Hepatocyte (in vitro differentiated cells): Measurements from ENCODE around the gene CERS5. TPM values are rescaled to one million over a fixed set of nuclear protein-coding genes. Genes with fewer than 3 reads are reported as not detected.

Experiments
- DNase-seq: peaks from one replicate; pipeline ENCODE4 v3.0.0-alpha.2; 2016; ENCODE audit warnings: low spot score
- H2AFZ ChIP-seq: fragments of 200-600 bp; sonication (generic); 2 replicates; pipeline ENCODE4 v1.6.0; 2016; ENCODE audit warnings: antibody characterized with exemption, mild to moderate bottlenecking
- H3K27ac ChIP-seq: fragments of 200-600 bp; sonication (generic); 2 replicates; pipeline ENCODE4 v1.5.1; 2016; ENCODE audit warnings: mild to moderate bottlenecking
- H3K27me3 ChIP-seq: fragments of 200-600 bp; sonication (generic); 2 replicates; pipeline ENCODE4 v1.6.1; 2016
- H3K36me3 ChIP-seq: fragments of 200-600 bp; sonication (generic); replicated peaks from 2 replicates; pipeline ENCODE4 v1.5.1; 2016; ENCODE audit warnings: low read depth; ENCODE audit not compliant: insufficient read depth
- H3K4me1 ChIP-seq: fragments of 200-600 bp; sonication (generic); 2 replicates; pipeline ENCODE4 v1.5.1; 2016; ENCODE audit warnings: mild to moderate bottlenecking, moderate library complexity; ENCODE audit not compliant: insufficient read depth
- H3K4me2 ChIP-seq: fragments of 200-600 bp; sonication (generic); 2 replicates; pipeline ENCODE4 v1.6.0; 2016
- H3K4me3 ChIP-seq: fragments of 200-600 bp; sonication (generic); 2 replicates; pipeline ENCODE4 v1.5.1; 2016; ENCODE audit warnings: mild to moderate bottlenecking
- H3K79me2 ChIP-seq: fragments of 200-600 bp; sonication (generic); 2 replicates; pipeline ENCODE4 v1.6.0; 2017; ENCODE audit warnings: mild to moderate bottlenecking
- H3K9me2 ChIP-seq: fragments of 200-600 bp; sonication (generic); replicated peaks from 2 replicates; pipeline ENCODE4 v1.6.0; 2017; ENCODE audit warnings: mild to moderate bottlenecking; ENCODE audit not compliant: insufficient read depth
- H3K9me3 ChIP-seq: fragments of 200-600 bp; sonication (generic); 2 replicates; pipeline ENCODE4 v1.5.1; 2016; ENCODE audit warnings: low read depth, mild to moderate bottlenecking
- H4K20me1 ChIP-seq: fragments of 200-600 bp; sonication (generic); 2 replicates; pipeline ENCODE4 v1.6.0; 2016; ENCODE audit warnings: mild to moderate bottlenecking; ENCODE audit not compliant: insufficient read depth, poor library complexity, severe bottlenecking
- EZH2 ChIP-seq: fragments of 200-600 bp; sonication (generic); IDR thresholded peaks from 2 replicates; pipeline ENCODE4 v1.6.1; 2016; ENCODE audit warnings: antibody characterized with exemption, mild to moderate bottlenecking, borderline replicate concordance
- EZH2phosphoT487 ChIP-seq: fragments of 200-600 bp; sonication (generic); IDR thresholded peaks from one replicate; pipeline ENCODE4 v1.6.1; 2018; ENCODE audit warnings: antibody characterized with exemption, mild to moderate bottlenecking, low read depth, moderate library complexity; ENCODE audit not compliant: unreplicated experiment, severe bottlenecking
- WGBS: methylation state at CpG from one replicate; pipeline ENCODE4 v1.1.6; 2016; ENCODE audit warnings: low lambda C conversion rate; ENCODE audit errors: missing lambda C conversion rate; 5-methylcytosine and 5-hydroxymethylcytosine counted together
- polyA plus RNA-seq: library from polyadenylated mRNA; unstranded; fragments of >200 nt; fragmentation: Nextera tagmentation; extraction: Ambion mirVana; gene quantifications from 2 replicates; pipeline ENCODE4 v1.2.1, GENCODE V29; 2016
- total RNA-seq: library from RNA; depleted of rRNA; stranded (reverse); fragments of >200 nt; gene quantifications from 2 replicates; pipeline ENCODE4 v1.2.3, GENCODE V29; 2014
- TF ChIP-seq, protein P1 (sequence below): fragments of 200-600 bp; sonication (generic); IDR thresholded peaks from 2 replicates; pipeline ENCODE4 v1.5.1; 2016; ENCODE audit warnings: antibody characterized with exemption, mild to moderate bottlenecking; ENCODE audit not compliant: poor library complexity

CERS5 gene
- total and polyA plus RNA-seq, 2 experiments from 2014 or later, result 38.8 to 53.3 TPM

- 29% methylated on average over 24 of the region's 26 CpGs for WGBS
- H3K4me3 ChIP-seq, result peak overlapping the region; percentile 15
- DNase-seq, result peak; percentile 60
- no peak for TF ChIP-seq EZH2phosphoT487
- TF ChIP-seq, protein P1, sequence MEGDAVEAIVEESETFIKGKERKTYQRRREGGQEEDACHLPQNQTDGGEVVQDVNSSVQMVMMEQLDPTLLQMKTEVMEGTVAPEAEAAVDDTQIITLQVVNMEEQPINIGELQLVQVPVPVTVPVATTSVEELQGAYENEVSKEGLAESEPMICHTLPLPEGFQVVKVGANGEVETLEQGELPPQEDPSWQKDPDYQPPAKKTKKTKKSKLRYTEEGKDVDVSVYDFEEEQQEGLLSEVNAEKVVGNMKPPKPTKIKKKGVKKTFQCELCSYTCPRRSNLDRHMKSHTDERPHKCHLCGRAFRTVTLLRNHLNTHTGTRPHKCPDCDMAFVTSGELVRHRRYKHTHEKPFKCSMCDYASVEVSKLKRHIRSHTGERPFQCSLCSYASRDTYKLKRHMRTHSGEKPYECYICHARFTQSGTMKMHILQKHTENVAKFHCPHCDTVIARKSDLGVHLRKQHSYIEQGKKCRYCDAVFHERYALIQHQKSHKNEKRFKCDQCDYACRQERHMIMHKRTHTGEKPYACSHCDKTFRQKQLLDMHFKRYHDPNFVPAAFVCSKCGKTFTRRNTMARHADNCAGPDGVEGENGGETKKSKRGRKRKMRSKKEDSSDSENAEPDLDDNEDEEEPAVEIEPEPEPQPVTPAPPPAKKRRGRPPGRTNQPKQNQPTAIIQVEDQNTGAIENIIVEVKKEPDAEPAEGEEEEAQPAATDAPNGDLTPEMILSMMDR, result no peak
- peaks cover 47% of the 10 kb centered on the region for H3K79me2 ChIP-seq
- peak overlapping the region; percentile 3 for H2AFZ ChIP-seq
- no peaks in the 10 kb centered on the region for H3K9me2 ChIP-seq
- peak overlapping the region; percentile 66 for H3K4me2 ChIP-seq
- peaks cover 24% of the 10 kb centered on the region for H3K4me1 ChIP-seq
- no peaks in the 10 kb centered on the region for H3K27me3 ChIP-seq
- H3K27ac ChIP-seq, result peak overlapping the region; percentile 80
- H3K9me3 ChIP-seq, result no peaks in the 10 kb centered on the region
- H4K20me1 ChIP-seq, result peaks cover 5% of the 10 kb centered on the region
- no peaks in the 10 kb centered on the region for H3K36me3 ChIP-seq
Measured at GRCh38 chr12:50112456-50113218, 54.5 kb downstream of the CERS5 start.

DNA sequence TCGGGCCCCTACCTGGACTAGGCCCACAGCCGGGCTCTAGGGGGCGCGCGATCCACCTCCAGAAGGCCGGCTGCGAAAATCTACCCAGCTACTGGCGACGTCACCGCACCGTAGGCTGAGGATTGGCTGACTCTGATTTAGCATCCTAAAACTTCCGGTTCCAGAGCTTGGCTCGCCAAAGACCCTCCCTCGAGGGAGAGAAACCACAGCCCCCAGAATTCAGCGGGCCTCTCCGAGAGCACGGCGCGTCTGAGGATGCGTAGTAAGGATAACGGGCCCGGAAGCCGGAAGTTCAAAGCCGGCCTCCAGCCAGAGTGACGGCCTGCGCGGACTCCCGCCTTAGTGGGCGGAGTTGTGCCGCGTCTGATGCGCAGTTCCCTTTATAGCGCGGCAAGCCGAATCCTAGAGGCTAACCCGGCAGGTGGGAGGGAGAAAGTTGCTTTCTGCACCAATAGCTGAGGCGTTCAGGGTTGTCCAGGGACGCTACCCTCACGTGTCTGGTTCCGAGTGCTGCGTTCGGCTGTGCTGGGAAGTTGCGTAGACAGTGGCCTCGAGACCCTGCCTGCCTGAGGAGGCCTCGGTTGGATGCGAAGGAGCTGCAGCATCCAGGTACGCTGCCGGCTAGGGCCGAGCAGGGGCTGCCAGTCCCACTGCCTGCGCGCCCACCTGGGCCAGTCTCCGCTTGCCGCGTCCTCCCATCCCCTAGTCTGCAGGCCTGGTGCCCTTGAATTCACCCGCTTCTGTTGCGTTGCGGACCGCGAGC lies 55.3 kb downstream of the CERS5 start, which contains the start of gene COX14:
COX14 (plus strand) TSS at position 544 of the 763 bp plus-strand sequence. CDS start 7,808 bp downstream, outside the sequence.
- H3K9me2 ChIP-seq, result no peaks in the 10 kb centered on the region
- H4K20me1 ChIP-seq, result peaks cover 5% of the 10 kb centered on the region
- peak within 1 kb of the TSS; percentile 7 for H2AFZ ChIP-seq
- peak within 1 kb of the TSS; percentile 94 for H3K27ac ChIP-seq
- H3K4me1 ChIP-seq, result peaks cover 24% of the 10 kb centered on the region
- WGBS, result 1% methylated on average over 59 of the region's 59 CpGs
- H3K4me3 ChIP-seq, result peak within 1 kb of the TSS; percentile 15
- H3K36me3 ChIP-seq, result no peaks in the 10 kb centered on the region
- peaks cover 40% of the 10 kb centered on the region for H3K79me2 ChIP-seq
- peak; percentile 99 for DNase-seq
- H3K9me3 ChIP-seq, result no peaks in the 10 kb centered on the region
- H3K4me2 ChIP-seq, result peak within 1 kb of the TSS; percentile 66
- TF ChIP-seq, protein P1, result peak; percentile 99
- no peak for TF ChIP-seq EZH2phosphoT487
- H3K27me3 ChIP-seq, result no peaks in the 10 kb centered on the region

DNA sequence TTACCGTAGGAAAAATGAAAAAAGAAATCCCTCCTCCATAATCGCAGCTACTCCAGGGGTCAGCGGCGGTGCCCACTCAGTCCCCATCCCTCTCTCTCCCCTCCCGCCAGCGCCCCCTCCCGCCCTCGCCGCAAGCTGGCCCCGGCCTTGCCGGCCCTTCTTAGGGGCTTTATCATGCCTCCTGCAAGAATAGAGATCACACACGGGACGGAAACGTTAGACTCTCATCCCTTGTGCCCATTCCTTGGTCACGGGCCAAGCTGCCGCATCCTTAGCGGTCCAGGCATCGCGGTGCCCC lies 55.8 kb downstream of the CERS5 start:
- 4% methylated on average over 13 of the region's 19 CpGs for WGBS
- H2AFZ ChIP-seq, result peak overlapping the region; percentile 7
- peaks cover 34% of the 10 kb centered on the region for H3K79me2 ChIP-seq
- no peak for DNase-seq
- peaks cover 5% of the 10 kb centered on the region for H4K20me1 ChIP-seq
- TF ChIP-seq EZH2, result no peak
- TF ChIP-seq EZH2phosphoT487, result no peak
- TF ChIP-seq, protein P1, result no peak
- H3K36me3 ChIP-seq, result no peaks in the 10 kb centered on the region
- H3K27me3 ChIP-seq, result no peaks in the 10 kb centered on the region
- peaks cover 24% of the 10 kb centered on the region for H3K4me1 ChIP-seq
- no peaks in the 10 kb centered on the region for H3K9me2 ChIP-seq
- peak overlapping the region; percentile 94 for H3K27ac ChIP-seq
- H3K9me3 ChIP-seq, result no peaks in the 10 kb centered on the region
- peak overlapping the region; percentile 64 for H3K4me2 ChIP-seq
- H3K4me3 ChIP-seq, result no peak overlapping the region
